ENCODE results near the gene CACNA1D.

The CACNA1D gene

GRCh38 chr3:53780806-53781205 lies 286.4 kb downstream of the CACNA1D start:
- TF ChIP-seq, protein P1, sequence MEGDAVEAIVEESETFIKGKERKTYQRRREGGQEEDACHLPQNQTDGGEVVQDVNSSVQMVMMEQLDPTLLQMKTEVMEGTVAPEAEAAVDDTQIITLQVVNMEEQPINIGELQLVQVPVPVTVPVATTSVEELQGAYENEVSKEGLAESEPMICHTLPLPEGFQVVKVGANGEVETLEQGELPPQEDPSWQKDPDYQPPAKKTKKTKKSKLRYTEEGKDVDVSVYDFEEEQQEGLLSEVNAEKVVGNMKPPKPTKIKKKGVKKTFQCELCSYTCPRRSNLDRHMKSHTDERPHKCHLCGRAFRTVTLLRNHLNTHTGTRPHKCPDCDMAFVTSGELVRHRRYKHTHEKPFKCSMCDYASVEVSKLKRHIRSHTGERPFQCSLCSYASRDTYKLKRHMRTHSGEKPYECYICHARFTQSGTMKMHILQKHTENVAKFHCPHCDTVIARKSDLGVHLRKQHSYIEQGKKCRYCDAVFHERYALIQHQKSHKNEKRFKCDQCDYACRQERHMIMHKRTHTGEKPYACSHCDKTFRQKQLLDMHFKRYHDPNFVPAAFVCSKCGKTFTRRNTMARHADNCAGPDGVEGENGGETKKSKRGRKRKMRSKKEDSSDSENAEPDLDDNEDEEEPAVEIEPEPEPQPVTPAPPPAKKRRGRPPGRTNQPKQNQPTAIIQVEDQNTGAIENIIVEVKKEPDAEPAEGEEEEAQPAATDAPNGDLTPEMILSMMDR (conservative IDR thresholded peaks at IDR 0.05; ENCODE audit: low read depth, low read length), result no peak
- DNase-seq (ENCODE audit: low read depth), result no peak
- no peak overlapping the region for H3K4me3 ChIP-seq (ENCODE audit: low read length)

- no peak for DNase-seq (ENCODE audit: low read depth)
- TF ChIP-seq, protein P1 (conservative IDR thresholded peaks at IDR 0.05; ENCODE audit: low read depth, low read length), result no peak
- H3K4me3 ChIP-seq (ENCODE audit: low read length), result no peak overlapping the region
Observed at GRCh38 chr3:53787016-53787415, 292.6 kb downstream of the CACNA1D start.

DNA sequence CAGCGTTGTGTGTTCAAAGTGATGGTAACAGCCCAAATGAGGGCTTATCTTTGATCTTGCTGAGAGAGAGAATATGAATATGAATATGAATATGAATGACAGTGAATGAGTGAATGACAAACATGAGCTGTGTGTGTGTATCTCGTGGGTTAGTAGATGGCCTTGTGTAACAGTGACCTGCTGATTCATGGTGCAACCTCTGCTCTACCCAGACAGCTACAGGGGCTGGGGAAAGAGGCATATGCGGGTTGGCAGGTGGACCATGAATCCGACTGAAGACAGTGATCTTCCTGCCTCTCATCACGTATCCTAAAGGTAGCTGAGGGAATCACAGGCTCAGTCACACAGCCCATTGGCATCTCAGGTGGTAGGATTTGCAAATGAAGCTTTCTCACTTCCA lies 293.6 kb downstream of the CACNA1D start:
- no peak for DNase-seq (ENCODE audit: low read depth)
- H3K4me3 ChIP-seq (ENCODE audit: low read length), result no peak overlapping the region
- TF ChIP-seq, protein P1 (conservative IDR thresholded peaks at IDR 0.05; ENCODE audit: low read depth, low read length), result no peak

- H3K4me3 ChIP-seq (ENCODE audit: low read length), result no peak overlapping the region
- TF ChIP-seq, protein P1 (conservative IDR thresholded peaks at IDR 0.05; ENCODE audit: low read depth, low read length), result no peak
- DNase-seq (ENCODE audit: low read depth), result no peak
Observed at GRCh38 chr3:53789459-53789858, 295.0 kb downstream of the CACNA1D start.

- DNase-seq (ENCODE audit: low read depth), result no peak
- H3K4me3 ChIP-seq (ENCODE audit: low read length), result no peak overlapping the region
- TF ChIP-seq, protein P1 (conservative IDR thresholded peaks at IDR 0.05; ENCODE audit: low read depth, low read length), result no peak
Observed at GRCh38 chr3:53790470-53790869, 296.1 kb downstream of the CACNA1D start.

DNA sequence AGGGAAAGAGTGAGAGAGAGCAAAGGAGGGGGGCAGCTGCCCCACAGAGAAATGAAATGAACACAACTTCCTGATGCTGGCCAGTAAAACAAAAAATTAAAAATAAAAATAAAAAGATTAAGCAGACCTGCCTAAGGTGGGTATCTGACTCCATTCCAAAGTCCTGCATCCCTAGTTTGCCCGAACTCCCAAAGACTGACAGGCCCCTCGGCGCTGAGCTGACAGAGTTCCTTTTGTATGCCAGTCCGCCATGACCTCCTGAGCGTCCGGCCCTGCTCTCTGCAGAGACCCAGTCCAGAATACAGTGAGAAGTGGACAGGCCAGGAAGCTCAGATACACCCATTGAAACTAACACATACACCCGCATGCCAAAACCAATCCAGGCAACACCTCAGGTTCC lies 296.9 kb downstream of the CACNA1D start:
- H3K4me3 ChIP-seq (ENCODE audit: low read length), result no peak overlapping the region
- DNase-seq (ENCODE audit: low read depth), result no peak
- TF ChIP-seq, protein P1 (conservative IDR thresholded peaks at IDR 0.05; ENCODE audit: low read depth, low read length), result no peak

DNA sequence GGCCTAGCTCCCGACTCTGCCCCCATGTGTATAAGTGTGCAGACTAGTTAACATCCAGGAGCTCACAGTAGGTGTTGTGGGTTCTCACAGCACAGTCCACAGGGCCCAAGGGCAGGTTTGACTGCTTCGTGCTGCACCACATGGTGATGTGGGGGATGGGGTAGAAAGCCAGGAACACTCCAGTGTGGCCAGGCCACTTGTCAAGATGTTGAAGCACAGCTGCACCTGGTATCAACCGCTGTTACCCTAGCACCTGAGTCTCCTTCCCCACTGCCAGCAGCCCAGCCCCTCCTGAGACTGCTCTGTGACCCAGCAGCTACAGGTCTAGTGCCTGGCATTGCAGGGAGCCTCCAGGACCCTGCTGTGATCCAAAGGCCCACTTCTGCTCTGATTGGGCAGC lies 298.5 kb downstream of the CACNA1D start:
- TF ChIP-seq, protein P1 (conservative IDR thresholded peaks at IDR 0.05; ENCODE audit: low read depth, low read length), result no peak
- no peak overlapping the region for H3K4me3 ChIP-seq (ENCODE audit: low read length)
- no peak for DNase-seq (ENCODE audit: low read depth)
